AG04450 (cell line): Measurements from ENCODE around the gene VAV1. TPM values are rescaled to one million over a fixed set of nuclear protein-coding genes. Genes with fewer than 3 reads are reported as not detected.

Experiments
- CTCF ChIA-PET: fragments of 300-600, 350-600 bp; formaldehyde crosslinking; extraction: SDS; loops from one replicate; lab custom pipeline; 2022; ENCODE audit warnings: antibody characterized with exemption, inconsistent platforms; lab: Charles Lee
- POLR2A ChIA-PET: fragments of 350-600 bp; formaldehyde crosslinking; extraction: SDS; loops from one replicate; lab custom pipeline; 2021; ENCODE audit warnings: antibody characterized with exemption, inconsistent platforms; lab: Yijun Ruan, JAX
- DNase-seq: peaks from one replicate; pipeline ENCODE4 v3.0.0-alpha.2; 2011; ENCODE audit warnings: low read depth, low spot score
- H3K27ac ChIP-seq: one replicate; pipeline ENCODE4 v1.5.1; 2012; ENCODE audit warnings: low read depth, low read length, control low read depth
- H3K27me3 ChIP-seq: one replicate; pipeline ENCODE4 v1.6.0; 2012; ENCODE audit warnings: low read length; ENCODE audit not compliant: control insufficient read depth, insufficient read depth
- H3K4me3 ChIP-seq: 2 replicates; pipeline ENCODE4 v1.5.1; 2011; ENCODE audit warnings: mild to moderate bottlenecking, low read depth, low read length, control low read depth
- H3K9me3 ChIP-seq: 2 replicates; pipeline ENCODE4 v1.5.1; 2012; ENCODE audit warnings: low read length; ENCODE audit not compliant: control insufficient read depth, insufficient read depth
- polyA plus RNA-seq: library from polyadenylated mRNA; depleted of rRNA; stranded (reverse); fragments of >200 nt; gene quantifications from 2 replicates; pipeline ENCODE4 v1.2.3, GENCODE V29; 2011
- TF ChIP-seq, protein P1 (sequence below): IDR thresholded peaks from 2 replicates; pipeline ENCODE4 v1.5.1; 2011; ENCODE audit warnings: low read depth, low read length, control low read depth, inconsistent platforms

The VAV1 gene
- polyA plus RNA-seq, 1 experiment = not detected

DNA sequence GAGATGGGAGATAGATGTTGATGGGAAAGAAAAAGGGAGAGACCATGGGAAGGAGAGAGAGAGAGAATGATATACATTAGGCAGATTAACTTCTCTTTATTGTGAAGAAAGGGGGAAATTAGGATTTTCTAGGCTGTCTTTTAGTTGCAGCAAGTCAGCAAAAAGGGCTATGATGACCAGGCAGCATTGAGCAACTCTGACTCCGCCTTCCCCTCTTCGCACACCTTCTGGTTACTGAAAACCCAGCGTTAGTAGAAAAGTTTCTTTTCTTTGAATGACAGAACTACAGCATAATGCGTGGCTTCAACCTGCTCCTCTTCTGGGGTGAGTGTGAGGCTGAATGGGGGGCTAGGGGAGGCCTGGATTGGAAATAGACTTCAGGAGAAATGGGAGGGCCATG, 114.8 kb downstream of the VAV1 start, which contains the start of gene ADGRE1:
ADGRE1 (plus strand) TSS at position 264 of the 400 bp plus-strand sequence; CDS start at position 294, 30 bp downstream.
- peaks cover 10% of the 10 kb centered on the region for H3K9me3 ChIP-seq
- ChIA-PET CTCF (no interaction called here), POLR2A (no interaction called here)
- DNase-seq = no peak
- no peaks in the 10 kb centered on the region for H3K27me3 ChIP-seq
- no peak within 1 kb of the TSS for H3K4me3 ChIP-seq
- TF ChIP-seq, protein P1, sequence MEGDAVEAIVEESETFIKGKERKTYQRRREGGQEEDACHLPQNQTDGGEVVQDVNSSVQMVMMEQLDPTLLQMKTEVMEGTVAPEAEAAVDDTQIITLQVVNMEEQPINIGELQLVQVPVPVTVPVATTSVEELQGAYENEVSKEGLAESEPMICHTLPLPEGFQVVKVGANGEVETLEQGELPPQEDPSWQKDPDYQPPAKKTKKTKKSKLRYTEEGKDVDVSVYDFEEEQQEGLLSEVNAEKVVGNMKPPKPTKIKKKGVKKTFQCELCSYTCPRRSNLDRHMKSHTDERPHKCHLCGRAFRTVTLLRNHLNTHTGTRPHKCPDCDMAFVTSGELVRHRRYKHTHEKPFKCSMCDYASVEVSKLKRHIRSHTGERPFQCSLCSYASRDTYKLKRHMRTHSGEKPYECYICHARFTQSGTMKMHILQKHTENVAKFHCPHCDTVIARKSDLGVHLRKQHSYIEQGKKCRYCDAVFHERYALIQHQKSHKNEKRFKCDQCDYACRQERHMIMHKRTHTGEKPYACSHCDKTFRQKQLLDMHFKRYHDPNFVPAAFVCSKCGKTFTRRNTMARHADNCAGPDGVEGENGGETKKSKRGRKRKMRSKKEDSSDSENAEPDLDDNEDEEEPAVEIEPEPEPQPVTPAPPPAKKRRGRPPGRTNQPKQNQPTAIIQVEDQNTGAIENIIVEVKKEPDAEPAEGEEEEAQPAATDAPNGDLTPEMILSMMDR = no peak
- H3K27ac ChIP-seq = no peak within 1 kb of the TSS

DNA sequence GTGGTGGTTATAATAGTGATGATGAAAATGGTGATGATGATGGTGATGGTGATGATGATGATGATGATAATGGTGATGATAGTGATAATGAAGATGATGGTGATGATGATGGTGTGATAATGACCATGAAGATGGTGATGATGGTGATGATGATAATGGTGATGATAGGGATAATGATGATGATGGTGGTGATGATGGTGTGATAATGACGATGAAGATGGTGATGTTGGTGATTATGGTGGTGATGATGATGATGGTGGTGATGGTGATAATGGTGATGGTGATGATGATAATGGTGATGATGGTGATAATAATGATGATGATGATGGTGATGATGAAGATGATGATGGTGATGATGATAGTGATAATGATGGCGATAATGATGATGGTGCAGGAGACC, 116.5 kb downstream of the VAV1 start:
- Histone ChIP-seq H3K27ac (no peak overlapping the region), H3K4me3 (no peak overlapping the region), H3K27me3 (no peaks in the 10 kb centered on the region), H3K9me3 (peaks cover 15% of the 10 kb centered on the region)
- ChIA-PET CTCF (interaction anchor here (0.5 kb wide), 1 partner anchor 83 kb away, joined by 5 read pairs; no protein-coding TSS in a partner anchor), POLR2A (no interaction called here)
- no peak for DNase-seq
- TF ChIP-seq, protein P1 = no peak

DNA sequence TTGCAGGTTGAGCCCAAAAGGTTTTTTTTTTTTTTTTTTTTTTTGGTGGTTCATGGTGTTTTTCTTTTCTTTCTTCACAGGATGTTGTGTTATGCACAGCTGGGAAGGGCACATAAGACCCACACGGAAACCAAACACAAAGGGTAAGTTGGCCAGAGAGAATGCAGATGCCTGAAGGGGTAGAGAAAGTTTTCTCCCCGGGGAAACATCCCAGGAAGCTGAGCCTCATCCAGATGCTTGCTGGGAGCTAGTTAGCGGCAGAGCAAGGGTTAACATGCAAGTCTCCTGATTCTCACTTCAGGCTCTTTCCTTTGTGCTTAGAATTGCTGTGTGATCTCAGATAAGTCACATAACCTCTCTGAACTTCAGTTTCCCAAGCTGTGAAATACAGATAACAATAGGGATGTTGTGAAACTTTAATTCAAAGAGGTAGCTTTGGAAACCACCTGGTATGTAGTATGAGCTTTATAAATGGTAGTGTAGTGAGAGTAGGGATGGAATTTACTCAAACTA, 117.9 kb downstream of the VAV1 start:
- Histone ChIP-seq H3K27ac (no peak overlapping the region), H3K9me3 (peaks cover 24% of the 10 kb centered on the region), H3K27me3 (no peaks in the 10 kb centered on the region), H3K4me3 (no peak overlapping the region)
- DNase-seq = no peak
- POLR2A ChIA-PET = no interaction called here
- TF ChIP-seq, protein P1 = no peak
- CTCF ChIA-PET = interaction anchor here (0.6 to 1.0 kb wide), 2 partner anchors 27 to 387 kb away, joined by 3 read pairs; no protein-coding TSS in a partner anchor

DNA sequence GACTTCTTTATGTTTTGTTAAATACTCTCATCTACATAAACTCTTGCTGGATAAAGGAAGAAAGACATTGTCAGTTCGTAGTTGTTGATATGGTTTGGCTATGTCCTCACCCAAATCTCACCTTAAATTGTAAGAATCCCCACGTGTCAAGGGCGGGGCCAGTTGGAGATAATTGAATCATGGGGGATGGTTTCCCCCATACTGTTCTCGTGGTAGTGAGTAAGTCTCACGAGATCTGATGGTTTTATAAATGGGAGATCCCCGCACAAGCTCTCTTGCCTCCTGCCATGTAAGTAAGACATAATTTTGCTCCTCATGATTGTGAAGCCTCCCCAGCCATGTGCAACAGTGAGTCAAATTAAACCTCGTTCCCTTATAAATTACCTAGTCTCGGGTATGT, 118.4 kb downstream of the VAV1 start:
- Histone ChIP-seq H3K9me3 (peaks cover 24% of the 10 kb centered on the region), H3K4me3 (no peak overlapping the region), H3K27me3 (no peaks in the 10 kb centered on the region), H3K27ac (no peak overlapping the region)
- CTCF ChIA-PET = interaction anchor here (0.7 kb wide), 1 partner anchor 276 kb away, joined by 3 read pairs; no protein-coding TSS in a partner anchor
- TF ChIP-seq, protein P1 = no peak
- POLR2A ChIA-PET = no interaction called here
- no peak for DNase-seq

DNA sequence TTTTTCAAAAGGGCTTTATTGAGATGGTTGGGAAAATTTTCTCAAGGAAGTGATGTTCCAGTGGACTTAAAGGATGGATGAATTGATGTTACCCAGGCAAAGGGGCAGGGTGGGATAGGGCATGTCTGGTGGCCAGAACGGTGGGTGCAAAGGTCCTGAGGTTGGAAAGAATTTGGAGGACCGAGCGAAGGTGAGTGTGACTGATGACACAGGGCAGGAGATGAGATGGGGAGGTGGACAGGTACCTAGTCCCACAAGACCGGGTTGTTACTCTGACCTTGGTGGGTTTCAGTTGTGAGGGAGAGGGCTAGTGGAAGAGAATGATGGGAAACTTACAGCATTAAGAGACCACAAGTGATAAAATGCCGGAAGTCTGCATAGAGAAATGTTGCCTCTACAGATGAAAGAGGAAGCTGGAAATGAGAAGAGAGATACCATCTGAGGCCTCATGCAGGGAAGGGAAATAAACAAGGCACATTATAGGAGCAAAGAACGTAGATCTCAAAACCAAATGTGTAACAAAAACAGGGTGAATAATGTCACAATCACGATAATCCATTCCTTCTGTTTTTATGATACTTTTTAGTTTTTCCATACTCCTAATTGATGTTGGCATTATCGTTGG, 119.4 kb downstream of the VAV1 start:
- TF ChIP-seq, protein P1 = no peak
- Histone ChIP-seq H3K27me3 (no peaks in the 10 kb centered on the region), H3K9me3 (peaks cover 22% of the 10 kb centered on the region), H3K27ac (no peak overlapping the region), H3K4me3 (no peak overlapping the region)
- DNase-seq = no peak
- ChIA-PET POLR2A (no interaction called here), CTCF (no interaction called here)
